H1 (cell line): ENCODE results near the gene GDF15.

Source experiments
- EZH2 ChIP-seq: fragments of 200-600 bp; sonication (generic); IDR thresholded peaks from 2 replicates; pipeline ENCODE4 v1.7.1; 2012; ENCODE audit warnings: low read depth, mild to moderate bottlenecking, moderate library complexity, low read length, inconsistent platforms; ENCODE audit not compliant: severe bottlenecking
- FOSL1 ChIP-seq: IDR thresholded peaks from 2 replicates; pipeline ENCODE4 v1.6.1; 2011; ENCODE audit warnings: mild to moderate bottlenecking, low read depth, low read length, moderate library complexity; ENCODE audit not compliant: insufficient read depth
- JUN ChIP-seq: IDR thresholded peaks from 2 replicates; pipeline ENCODE4 v1.6.1; 2011; ENCODE audit warnings: low read depth, mild to moderate bottlenecking, improper control_type of control experiment, low read length
- POLR2A ChIP-seq, 2 experiments: IDR thresholded peaks; 1 replicate in 1 of 2; 2 replicates in 1 of 2; pipeline ENCODE4 v1.6.1; 2011; ENCODE audit warnings: low read depth in 2 of 2, low read length in 2 of 2, mild to moderate bottlenecking in 2 of 2; ENCODE audit errors: control extremely low read depth in 1 of 2
- POLR2AphosphoS5 ChIP-seq: IDR thresholded peaks from 2 replicates; pipeline ENCODE4 v1.6.1; 2011; ENCODE audit warnings: low read depth, low read length
- RAD21 ChIP-seq, 2 experiments: IDR thresholded peaks in 1 of 2; conservative IDR thresholded peaks in 1 of 2; 2 replicates each; pipeline ENCODE4 v1.6.1; 2011; ENCODE audit warnings: low read depth in 2 of 2, low read length in 2 of 2, improper control_type of control experiment in 1 of 2, inconsistent platforms in 1 of 2, mild to moderate bottlenecking in 1 of 2, moderate library complexity in 1 of 2
- TAF1 ChIP-seq: IDR thresholded peaks from 2 replicates; pipeline ENCODE4 v1.6.1; 2011; ENCODE audit warnings: mild to moderate bottlenecking, low read depth, low read length
- ZNF274 ChIP-seq: IDR thresholded peaks from 2 replicates; pipeline ENCODE4 v1.7.0; 2012; ENCODE audit warnings: low read length, borderline replicate concordance; ENCODE audit errors: extremely low read depth
- TF ChIP-seq, protein P1 (sequence below), 3 experiments: IDR thresholded peaks; 1 replicate in 2 of 3; 2 replicates in 1 of 3; pipeline versions ENCODE4 v1.5.1 to v1.6.1; 2011; ENCODE audit warnings: low read length in 3 of 3, mild to moderate bottlenecking in 3 of 3, inconsistent platforms in 2 of 3, low read depth in 1 of 3, moderate library complexity in 1 of 3; ENCODE audit not compliant: insufficient read depth in 1 of 3; ENCODE audit errors: control extremely low read depth in 1 of 3
- TF ChIP-seq, protein P2 (sequence below): IDR thresholded peaks from 2 replicates; pipeline ENCODE4 v1.6.1; 2011; ENCODE audit warnings: low read length, improper control_type of control experiment

DNA sequence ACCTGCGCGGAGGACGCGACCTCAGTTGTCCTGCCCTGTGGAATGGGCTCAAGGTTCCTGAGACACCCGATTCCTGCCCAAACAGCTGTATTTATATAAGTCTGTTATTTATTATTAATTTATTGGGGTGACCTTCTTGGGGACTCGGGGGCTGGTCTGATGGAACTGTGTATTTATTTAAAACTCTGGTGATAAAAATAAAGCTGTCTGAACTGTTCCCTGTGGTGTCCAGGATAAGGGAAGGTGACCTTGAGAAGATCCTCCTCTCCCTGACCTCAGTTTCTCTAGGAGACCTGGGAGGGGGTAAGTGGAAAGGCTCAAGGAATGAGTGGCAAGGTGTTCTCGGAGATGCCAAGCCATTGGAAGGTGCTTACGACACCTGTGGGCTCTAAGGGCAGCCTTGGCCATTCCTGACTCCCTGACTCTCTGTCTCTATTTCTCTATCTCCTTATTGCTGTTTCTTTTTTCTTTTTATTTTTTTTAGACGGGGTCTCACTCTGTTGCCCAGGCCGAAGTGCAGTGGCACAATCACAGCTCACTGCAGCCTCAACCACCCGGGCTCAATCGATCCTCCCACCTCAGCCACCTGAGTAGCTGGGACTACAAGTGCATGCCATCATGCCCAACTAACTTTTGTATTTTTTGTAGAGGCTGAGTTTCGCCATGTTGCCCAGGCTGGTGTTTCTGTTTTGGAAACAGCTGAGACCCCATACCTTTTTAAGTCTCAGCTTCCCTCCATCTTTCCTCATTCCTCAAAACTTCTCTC lies 3.2 kb downstream of the GDF15 start:
- TF ChIP-seq FOSL1 (no peak), TAF1 (no peak), POLR2A (IDR thresholded peaks at IDR 0.05; ENCODE audit: control extremely low read depth in 1 of 2, low read depth in 2 of 2, low read length in 2 of 2) (no peak), JUN (no peak), EZH2 (no peak), POLR2AphosphoS5 (no peak), ZNF274 (no peak), RAD21 (IDR thresholded peaks at IDR 0.05 in 1 of 2, conservative IDR thresholded peaks at IDR 0.05 in 1 of 2; ENCODE audit: low read depth in 2 of 2, low read length in 2 of 2) (no peak)
- TF ChIP-seq, protein P1, sequence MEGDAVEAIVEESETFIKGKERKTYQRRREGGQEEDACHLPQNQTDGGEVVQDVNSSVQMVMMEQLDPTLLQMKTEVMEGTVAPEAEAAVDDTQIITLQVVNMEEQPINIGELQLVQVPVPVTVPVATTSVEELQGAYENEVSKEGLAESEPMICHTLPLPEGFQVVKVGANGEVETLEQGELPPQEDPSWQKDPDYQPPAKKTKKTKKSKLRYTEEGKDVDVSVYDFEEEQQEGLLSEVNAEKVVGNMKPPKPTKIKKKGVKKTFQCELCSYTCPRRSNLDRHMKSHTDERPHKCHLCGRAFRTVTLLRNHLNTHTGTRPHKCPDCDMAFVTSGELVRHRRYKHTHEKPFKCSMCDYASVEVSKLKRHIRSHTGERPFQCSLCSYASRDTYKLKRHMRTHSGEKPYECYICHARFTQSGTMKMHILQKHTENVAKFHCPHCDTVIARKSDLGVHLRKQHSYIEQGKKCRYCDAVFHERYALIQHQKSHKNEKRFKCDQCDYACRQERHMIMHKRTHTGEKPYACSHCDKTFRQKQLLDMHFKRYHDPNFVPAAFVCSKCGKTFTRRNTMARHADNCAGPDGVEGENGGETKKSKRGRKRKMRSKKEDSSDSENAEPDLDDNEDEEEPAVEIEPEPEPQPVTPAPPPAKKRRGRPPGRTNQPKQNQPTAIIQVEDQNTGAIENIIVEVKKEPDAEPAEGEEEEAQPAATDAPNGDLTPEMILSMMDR (IDR thresholded peaks at IDR 0.05; ENCODE audit: control extremely low read depth in 1 of 3, insufficient read depth in 1 of 3, low read depth in 1 of 3, low read length in 3 of 3) = no peak
- TF ChIP-seq, protein P2, sequence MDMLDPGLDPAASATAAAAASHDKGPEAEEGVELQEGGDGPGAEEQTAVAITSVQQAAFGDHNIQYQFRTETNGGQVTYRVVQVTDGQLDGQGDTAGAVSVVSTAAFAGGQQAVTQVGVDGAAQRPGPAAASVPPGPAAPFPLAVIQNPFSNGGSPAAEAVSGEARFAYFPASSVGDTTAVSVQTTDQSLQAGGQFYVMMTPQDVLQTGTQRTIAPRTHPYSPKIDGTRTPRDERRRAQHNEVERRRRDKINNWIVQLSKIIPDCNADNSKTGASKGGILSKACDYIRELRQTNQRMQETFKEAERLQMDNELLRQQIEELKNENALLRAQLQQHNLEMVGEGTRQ = no peak
